ENCODE measurements around the gene ANKRD65.

The ANKRD65 gene

GRCh38 chr1:1442069-1442770 lies 21.1 kb upstream of the ANKRD65 start:
- in situ Hi-C loops (cut with HindIII; ENCODE audit: low sequenced_read_pairs): no loop called here
- DNase-seq (ENCODE audit: low read depth, low spot score): no peak
- H3K4me3 ChIP-seq (ENCODE audit: low read depth, low read length): no peak overlapping the region
- TF ChIP-seq CTCF (IDR thresholded peaks at IDR 0.05; ENCODE audit: low read depth, low read length): no peak

- DNase-seq (ENCODE audit: low read depth, low spot score): no peak
- H3K4me3 ChIP-seq (ENCODE audit: low read depth, low read length): no peak overlapping the region
- TF ChIP-seq CTCF (IDR thresholded peaks at IDR 0.05; ENCODE audit: low read depth, low read length): peak; percentile 82
- in situ Hi-C loops (cut with HindIII; ENCODE audit: low sequenced_read_pairs): no loop called here
Observed at GRCh38 chr1:1441002-1441888, 20.2 kb upstream of the ANKRD65 start.

- no peak for TF ChIP-seq CTCF (IDR thresholded peaks at IDR 0.05; ENCODE audit: low read depth, low read length)
- no peak overlapping the region for H3K4me3 ChIP-seq (ENCODE audit: low read depth, low read length)
- no peak for DNase-seq (ENCODE audit: low read depth, low spot score)
- in situ Hi-C loops (cut with HindIII; ENCODE audit: low sequenced_read_pairs): no loop called here
Observed at GRCh38 chr1:1440262-1441001, 19.4 kb upstream of the ANKRD65 start.

- H3K4me3 ChIP-seq (ENCODE audit: low read depth, low read length): no peak overlapping the region
- no peak for TF ChIP-seq CTCF (IDR thresholded peaks at IDR 0.05; ENCODE audit: low read depth, low read length)
- in situ Hi-C loops (cut with HindIII; ENCODE audit: low sequenced_read_pairs): no loop called here
- DNase-seq (ENCODE audit: low read depth, low spot score): no peak
Observed at GRCh38 chr1:1439546-1440261, 18.6 kb upstream of the ANKRD65 start.

GRCh38 chr1:1438531-1439381 lies 17.7 kb upstream of the ANKRD65 start:
- TF ChIP-seq CTCF (IDR thresholded peaks at IDR 0.05; ENCODE audit: low read depth, low read length): no peak
- in situ Hi-C loops (cut with HindIII; ENCODE audit: low sequenced_read_pairs): no loop called here
- no peak for DNase-seq (ENCODE audit: low read depth, low spot score)
- H3K4me3 ChIP-seq (ENCODE audit: low read depth, low read length): no peak overlapping the region
